GM21360 (cell line): ENCODE data around the gene SNW1.

Source experiments
- ATAC-seq: cut with Tn5 transposase; IDR thresholded peaks from one replicate; pipeline ENCODE4 v1.9.1; 2021; ENCODE audit warnings: mild to moderate bottlenecking, moderate library complexity; ENCODE audit not compliant: unreplicated experiment

Gene SNW1

GRCh38 chr14:77673193-77673592 is 87.8 kb downstream of the SNW1 start:
- no peak for ATAC-seq
